ENCODE measurements around the gene OR10H3.

OR10H3 gene

GRCh38 chr19:15776264-15776663 lies 38.5 kb downstream of the OR10H3 start:
- ChIA-PET CTCF (no interaction called here), POLR2A (ENCODE audit: low non-redundant PET) (no interaction called here)
- no peak for DNase-seq (ENCODE audit: low spot score)
- TF ChIP-seq, protein P1, sequence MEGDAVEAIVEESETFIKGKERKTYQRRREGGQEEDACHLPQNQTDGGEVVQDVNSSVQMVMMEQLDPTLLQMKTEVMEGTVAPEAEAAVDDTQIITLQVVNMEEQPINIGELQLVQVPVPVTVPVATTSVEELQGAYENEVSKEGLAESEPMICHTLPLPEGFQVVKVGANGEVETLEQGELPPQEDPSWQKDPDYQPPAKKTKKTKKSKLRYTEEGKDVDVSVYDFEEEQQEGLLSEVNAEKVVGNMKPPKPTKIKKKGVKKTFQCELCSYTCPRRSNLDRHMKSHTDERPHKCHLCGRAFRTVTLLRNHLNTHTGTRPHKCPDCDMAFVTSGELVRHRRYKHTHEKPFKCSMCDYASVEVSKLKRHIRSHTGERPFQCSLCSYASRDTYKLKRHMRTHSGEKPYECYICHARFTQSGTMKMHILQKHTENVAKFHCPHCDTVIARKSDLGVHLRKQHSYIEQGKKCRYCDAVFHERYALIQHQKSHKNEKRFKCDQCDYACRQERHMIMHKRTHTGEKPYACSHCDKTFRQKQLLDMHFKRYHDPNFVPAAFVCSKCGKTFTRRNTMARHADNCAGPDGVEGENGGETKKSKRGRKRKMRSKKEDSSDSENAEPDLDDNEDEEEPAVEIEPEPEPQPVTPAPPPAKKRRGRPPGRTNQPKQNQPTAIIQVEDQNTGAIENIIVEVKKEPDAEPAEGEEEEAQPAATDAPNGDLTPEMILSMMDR (conservative IDR thresholded peaks at IDR 0.05; ENCODE audit: low read depth): no peak
- H3K27ac ChIP-seq: no peak overlapping the region

- POLR2A ChIA-PET (ENCODE audit: low non-redundant PET): no interaction called here
- CTCF ChIA-PET: no interaction called here
- no peak for DNase-seq (ENCODE audit: low spot score)
- TF ChIP-seq, protein P1 (conservative IDR thresholded peaks at IDR 0.05; ENCODE audit: low read depth): no peak
- H3K27ac ChIP-seq: no peak overlapping the region
Observed at GRCh38 chr19:15776991-15777970, 39.5 kb downstream of the OR10H3 start.

DNA sequence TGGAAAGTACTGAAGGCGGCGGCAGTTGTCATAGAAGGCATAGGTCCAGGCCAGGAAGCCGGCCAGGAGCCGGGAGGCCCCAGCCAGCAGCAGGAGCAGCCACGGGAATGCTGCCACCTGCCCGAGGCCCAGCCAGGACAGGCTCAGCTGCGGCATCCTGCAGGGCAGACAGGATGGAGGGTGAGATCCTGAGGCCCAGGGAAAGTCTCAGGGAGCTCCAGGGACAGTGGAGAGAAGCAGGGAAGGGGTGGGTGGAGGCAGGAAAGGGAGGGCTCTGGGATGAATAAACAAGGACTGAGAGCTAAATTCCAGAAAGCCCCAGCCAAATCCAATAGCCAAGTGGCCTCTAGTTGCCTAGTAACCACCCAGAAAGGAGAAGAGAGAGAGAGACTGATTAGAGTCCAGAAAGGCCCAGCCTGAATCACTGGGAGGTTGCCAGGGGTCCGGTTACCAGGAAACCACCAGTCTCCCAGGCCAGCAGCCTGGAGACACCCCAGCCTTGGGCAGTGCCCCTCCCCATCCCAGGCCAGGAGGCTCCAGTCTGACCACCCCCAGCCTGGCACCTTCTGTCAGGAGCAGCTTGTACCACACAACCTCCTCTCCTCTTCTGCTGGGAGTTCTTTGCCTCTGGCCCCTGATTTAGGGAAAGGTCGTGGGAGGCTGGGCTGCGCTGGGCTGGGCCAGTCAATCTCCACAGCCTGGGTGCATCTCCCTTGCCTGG lies 42.1 kb downstream of the OR10H3 start:
- DNase-seq (ENCODE audit: low spot score): peak; percentile 20

DNA sequence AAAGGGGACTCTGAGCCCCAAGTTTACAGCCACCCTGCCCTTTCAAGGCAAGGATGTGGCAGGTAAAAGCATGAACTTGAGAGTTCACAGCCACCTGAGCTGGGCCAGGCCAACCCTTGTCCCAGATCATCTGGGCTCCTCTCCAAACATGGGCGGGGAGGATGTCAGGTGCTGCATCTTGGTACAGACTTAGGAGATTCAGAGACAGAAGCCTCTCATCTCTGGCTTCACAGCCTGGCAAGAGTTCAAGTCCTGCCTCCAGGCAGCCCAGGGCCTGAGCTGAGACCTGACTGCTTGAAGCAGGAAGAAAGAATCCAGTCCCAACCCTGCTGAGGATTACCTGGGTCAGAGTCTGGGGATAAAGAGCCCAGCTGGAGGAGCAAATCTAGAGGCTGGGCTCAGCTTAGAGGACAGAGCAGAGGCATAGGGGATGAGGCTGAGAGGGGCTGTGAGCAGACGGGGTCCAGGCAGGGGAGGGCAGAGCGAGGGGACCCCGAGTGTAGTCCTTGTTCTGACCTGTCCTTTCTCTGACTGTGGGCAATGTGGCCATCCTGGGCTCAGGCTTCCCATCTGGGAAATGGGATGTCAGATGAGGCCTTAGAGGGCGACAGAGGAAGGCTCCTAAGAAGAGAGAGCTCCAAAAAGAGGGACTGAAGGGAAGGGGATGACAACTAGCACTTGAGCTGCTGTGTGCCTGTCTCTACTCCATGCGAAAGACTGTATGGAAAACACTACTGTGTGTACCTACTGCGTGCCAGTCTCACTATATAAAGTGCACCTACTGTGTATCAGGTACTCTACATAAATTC lies 43.0 kb downstream of the OR10H3 start:
- DNase-seq (ENCODE audit: low spot score): no peak
- peak overlapping the region; percentile 66 for H3K27ac ChIP-seq
- TF ChIP-seq, protein P1 (conservative IDR thresholded peaks at IDR 0.05; ENCODE audit: low read depth): no peak
- ChIA-PET CTCF (no interaction called here), POLR2A (ENCODE audit: low non-redundant PET) (interaction anchor here (0.6 kb wide), 1 partner anchor 324 kb away, joined by 5 read pairs; no protein-coding TSS in a partner anchor)

More for the DNA sequence above, 42.1 kb downstream of the OR10H3 start:
- peak overlapping the region; percentile 66 for H3K27ac ChIP-seq
- ChIA-PET POLR2A (ENCODE audit: low non-redundant PET) (interaction anchor here (0.6 kb wide), 2 partner anchors 31 to 325 kb away, joined by 3 to 5 read pairs; no protein-coding TSS in a partner anchor), CTCF (interaction anchor here (1.0 kb wide), 1 partner anchor 150 kb away, joined by 4 read pairs; no protein-coding TSS in a partner anchor)
- TF ChIP-seq, protein P1 (conservative IDR thresholded peaks at IDR 0.05; ENCODE audit: low read depth): no peak

GRCh38 chr19:15781661-15782060 lies 43.9 kb downstream of the OR10H3 start:
- ChIA-PET POLR2A (ENCODE audit: low non-redundant PET) (no interaction called here), CTCF (interaction anchor here (0.7 kb wide), 1 partner anchor 1287 kb away, joined by 3 read pairs; no protein-coding TSS in a partner anchor)
- TF ChIP-seq, protein P1 (conservative IDR thresholded peaks at IDR 0.05; ENCODE audit: low read depth): no peak
- no peak overlapping the region for H3K27ac ChIP-seq
- DNase-seq (ENCODE audit: low spot score): no peak

Measured in RWPE1 (cell line).